HG03060 (cell line): Measurements from ENCODE around the gene NIPBL.
"Not testable (repeated sequence)": the region's sequence is repeated elsewhere in the genome, so short reads cannot be mapped to it uniquely, and the experiment has no call there.

Source experiments
- ATAC-seq: cut with Tn5 transposase; IDR thresholded peaks from one replicate; pipeline ENCODE4 v1.9.1; 2021; ENCODE audit warnings: low read depth, moderate number of reproducible peaks; ENCODE audit not compliant: unreplicated experiment

Gene NIPBL

DNA sequence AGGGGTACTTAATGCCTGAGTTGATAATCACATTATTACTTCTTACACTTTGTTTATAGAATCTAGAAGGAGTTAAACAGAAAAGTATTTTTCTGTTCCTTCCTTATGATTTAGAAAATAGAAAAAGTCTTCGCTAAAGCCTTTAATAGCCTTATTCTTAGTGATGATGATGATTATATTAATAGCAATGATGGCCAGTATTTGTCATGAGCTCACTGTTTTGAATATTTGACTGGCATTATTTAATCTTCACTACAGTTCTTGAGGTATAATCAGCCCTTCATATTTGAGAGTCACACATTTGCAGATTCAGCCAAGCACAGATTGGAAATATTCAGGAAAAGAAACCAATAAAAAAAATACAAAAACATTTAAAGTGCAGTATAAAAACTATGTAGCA, 23.3 kb downstream of the NIPBL start:
- no peak for ATAC-seq

DNA sequence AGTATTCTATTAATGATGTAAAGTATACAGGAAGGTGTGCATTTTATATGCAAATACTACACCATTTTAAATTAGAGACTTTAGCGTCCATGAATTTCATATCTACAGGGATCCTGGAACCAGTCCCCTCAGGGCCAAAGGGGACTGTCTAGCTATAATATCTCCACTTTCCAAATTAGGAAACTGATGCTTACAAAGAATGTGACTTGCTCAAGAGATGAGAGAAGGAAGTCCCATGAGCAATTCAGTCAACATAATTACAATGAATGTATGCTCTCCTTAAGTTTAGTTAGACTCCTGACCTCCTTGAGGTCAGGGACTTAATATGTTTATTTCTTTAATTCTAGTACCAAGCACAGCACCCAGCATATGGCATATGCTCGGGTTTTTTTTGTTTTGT, 23.7 kb downstream of the NIPBL start:
- no peak for ATAC-seq

DNA sequence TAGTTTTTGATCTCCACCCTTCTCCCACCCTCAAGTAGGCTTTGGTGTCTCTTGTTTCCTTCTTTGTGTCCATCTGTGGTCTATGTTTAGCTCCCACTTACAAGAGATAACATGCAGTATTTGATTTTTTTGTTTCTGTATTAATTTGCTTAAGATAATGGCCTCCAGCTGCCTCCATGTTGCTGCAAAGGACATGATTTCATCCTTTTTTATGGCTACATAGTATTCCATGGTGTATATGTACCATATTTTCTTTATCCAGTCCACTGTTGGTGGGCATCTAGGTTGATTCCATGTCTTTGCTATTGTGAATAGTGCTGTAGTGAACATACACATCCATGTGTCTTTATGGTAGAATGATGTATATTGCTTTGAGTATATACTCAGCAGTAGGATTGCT, 24.5 kb downstream of the NIPBL start:
- not testable (repeated sequence) for ATAC-seq

DNA sequence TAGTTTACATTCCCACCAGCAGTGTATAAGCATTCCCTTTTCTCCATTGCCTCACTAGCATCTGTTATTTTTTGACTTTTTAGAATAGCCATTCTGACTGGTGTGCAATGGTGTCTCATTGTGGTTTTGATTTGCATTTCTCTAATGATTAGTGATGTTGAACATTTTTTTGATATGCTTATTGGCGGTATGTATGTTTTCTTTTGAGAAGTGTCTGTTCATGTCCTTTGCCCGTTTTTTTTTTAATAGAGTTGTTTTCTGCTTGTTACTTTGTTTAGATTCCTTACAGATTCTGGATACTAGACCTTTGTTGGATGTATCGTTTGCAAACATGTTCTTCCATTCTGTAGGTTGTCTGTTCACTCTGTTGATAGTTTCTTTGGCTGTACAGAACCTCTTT, 25.3 kb downstream of the NIPBL start:
- no peak for ATAC-seq

DNA sequence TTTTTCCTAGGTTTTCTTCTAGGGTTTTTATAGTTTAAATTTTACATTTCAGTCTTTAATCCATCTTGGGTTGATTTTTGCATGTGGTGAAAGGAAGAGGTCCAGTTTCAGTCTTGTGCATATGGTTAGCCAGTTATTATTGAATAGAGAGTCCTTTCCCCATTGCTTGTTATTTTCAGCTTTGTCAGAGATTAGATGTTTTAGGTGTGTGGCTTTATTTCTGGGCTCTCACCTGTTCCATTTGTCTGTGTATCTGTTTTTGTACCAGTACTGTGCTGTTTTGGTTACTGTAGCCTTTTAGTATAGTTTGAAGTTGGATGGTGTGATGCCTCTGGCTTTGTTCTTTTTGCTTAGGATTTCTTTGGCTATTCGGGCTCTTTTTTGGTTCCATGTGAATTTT, 25.8 kb downstream of the NIPBL start:
- ATAC-seq: no peak

DNA sequence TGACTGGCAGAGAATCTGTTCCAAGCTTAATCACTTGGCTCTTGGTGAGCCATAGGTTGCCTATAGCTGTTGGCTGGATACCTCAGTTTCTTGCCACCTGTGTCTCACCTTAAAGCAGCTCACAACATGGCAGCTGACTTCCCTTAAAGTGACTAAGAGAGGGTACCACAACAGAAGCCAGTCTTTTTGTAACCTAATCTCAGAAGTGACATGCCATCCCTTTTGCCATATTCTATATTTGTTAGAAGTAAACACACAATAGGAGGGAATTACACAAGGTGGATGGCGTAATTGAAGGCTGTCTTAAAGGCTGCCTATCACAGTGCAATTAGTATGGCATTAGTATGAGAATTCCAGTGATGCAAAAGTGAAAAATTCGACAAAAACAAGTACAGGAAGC, 28.1 kb downstream of the NIPBL start:
- no peak for ATAC-seq

DNA sequence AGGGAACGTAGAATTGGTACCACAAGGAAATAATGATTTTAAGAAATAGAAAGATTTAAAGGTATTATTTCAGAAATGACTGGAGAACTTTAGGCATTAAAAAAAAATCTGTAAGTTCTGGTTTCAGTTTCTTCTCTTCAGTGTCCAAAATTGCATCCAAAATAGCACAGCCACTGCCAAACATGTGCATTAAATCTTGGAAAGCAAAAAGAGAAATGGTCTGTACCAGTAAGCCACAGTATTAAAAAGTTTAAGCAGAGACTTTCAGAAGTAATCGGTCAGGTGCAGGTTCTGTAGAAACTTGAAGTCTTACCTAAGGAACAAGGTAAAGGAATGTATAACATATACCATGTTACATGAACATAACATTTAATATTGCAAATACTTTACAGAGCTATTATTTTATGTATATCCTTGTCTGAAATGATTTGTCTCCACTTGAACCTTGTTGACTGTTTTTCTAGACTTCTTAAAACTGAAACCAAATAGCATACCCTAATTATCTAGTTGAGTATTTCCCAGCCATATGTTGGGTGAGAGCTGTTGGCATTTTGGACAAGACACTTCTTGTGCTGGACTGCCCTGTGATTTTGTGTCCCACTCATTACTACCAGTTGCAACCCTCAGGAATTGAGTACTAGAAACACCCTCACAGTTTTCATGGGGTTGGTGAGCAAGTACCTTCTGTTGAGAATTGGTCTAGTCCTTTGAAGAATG, 32.1 kb downstream of the NIPBL start:
- ATAC-seq: no peak

DNA sequence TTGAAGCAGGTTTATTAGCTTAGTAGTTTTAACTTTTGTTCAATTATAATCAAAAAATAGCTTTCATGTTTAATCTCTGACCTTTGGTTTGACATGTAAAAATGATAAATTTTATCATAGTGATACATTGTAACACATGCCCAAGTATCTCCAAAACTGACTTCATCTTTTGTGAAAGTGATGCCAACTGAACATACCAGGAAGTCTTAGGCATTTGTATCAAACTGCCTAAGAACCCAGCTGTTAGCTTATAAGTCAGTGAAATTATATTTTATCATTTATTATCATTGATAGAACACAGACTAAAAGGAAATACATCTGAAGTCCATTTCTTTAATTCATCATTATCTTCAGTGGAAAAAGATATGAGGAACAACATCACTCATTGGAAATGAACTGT, 39.1 kb downstream of the NIPBL start:
- ATAC-seq: no peak

DNA sequence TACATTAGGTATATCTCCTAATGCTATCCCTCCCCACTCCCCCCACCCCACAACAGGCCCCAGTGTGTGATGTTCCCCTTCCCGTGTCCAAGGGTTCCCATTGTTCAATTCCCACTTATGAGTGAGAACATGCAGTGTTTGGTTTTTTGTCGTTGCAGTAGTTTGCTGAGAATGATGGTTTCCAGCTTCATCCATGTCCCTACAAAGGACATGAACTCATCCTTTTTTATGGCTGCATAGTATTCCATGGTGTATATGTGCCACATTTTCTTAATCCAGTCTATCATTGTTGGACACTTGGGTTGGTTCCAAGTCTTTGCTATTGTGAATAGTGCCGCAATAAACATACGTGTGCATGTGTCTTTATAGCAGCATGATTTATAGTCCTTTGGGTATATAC, 40.0 kb downstream of the NIPBL start:
- not testable (repeated sequence) for ATAC-seq

DNA sequence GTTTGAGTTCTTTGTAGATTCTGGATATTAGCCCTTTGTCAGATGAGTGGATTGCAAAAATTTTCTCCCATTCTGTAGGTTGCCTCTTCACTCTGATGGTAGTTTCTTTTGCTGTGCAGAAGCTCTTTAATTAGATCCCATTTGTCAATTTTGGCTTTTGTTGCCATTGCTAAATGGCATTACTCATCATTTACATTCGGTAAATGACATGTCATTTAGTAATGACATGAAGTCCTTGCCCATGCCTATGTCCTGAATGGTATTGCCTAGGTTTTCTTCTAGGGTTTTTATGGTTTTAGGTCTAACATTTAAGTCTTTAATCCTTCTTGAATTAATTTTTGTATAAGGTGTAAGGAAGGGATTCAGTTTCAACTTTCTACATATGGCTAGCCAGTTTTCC, 40.8 kb downstream of the NIPBL start:
- ATAC-seq: not testable (repeated sequence)

DNA sequence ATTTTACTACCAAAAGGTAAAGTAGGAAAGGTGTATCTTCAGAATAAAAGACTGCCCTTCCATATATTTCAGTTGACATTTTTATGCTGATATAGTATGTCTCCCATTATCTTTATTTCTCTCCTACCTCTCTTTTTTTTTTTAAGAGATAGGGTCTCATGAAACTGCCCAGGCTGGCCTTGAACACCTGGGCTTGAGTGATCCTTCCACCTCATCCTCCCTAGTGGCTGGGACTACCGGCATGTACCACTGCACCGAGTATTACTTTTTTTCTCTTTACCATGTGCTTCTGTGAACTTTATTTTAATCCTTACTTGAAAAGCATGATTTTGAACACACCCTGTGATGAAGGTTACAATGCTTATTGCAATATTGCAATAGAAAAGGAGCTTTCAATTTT, 42.7 kb downstream of the NIPBL start:
- no peak for ATAC-seq

DNA sequence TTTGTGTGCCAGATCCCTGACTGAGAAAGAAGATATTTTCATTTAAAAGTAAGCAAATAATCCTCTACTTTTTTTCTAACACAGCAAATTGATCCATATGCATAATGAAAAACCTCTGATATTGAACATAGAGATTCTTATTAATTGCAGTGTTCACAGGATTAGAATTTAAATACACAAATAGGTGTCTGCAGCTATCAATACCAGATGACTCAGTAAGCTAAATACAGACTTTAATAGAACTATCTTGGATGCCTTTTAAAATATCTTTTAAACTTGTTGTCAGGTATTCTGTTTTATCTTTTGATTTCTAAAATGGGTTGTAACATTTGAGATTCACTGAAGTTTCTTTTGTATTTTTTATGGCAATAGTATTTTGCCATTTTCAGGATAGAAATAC, 43.1 kb downstream of the NIPBL start:
- ATAC-seq: no peak

DNA sequence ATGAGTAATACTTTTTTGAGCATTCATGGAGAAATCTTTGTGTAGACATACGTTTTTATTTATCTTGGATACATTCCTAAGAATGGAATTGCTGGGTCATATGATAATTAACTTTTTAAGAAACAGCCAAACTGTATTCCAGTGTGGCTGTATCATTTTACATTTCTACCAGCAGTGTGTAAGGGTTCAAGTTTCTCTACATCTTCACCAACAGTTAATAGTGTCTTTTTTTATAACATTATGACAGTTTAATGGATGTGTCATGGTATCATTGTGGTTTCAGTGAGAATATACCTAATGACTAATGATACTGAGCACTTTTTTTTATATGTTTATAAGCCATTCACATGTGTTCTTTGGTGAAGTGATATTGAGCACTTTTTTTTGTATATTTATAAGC, 52.4 kb downstream of the NIPBL start:
- ATAC-seq: no peak

DNA sequence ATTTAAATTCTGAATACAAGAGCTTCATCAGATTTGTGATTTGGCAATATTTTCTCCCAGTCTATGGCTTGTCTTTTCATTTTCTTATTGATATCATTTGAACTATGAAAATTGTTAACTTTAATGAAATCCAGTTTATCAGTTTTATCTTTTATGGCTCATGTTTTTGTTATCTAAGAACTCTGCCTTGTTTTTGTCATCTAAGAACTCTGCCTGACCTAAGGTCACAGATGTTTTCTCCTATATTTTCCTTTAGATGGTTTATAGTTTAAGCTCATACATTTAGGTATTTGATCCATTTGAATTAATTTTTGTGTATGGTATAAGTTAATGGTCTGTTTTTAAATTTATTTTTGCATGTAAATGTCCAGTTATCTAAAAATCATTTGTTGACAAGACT, 52.9 kb downstream of the NIPBL start:
- ATAC-seq: no peak

DNA sequence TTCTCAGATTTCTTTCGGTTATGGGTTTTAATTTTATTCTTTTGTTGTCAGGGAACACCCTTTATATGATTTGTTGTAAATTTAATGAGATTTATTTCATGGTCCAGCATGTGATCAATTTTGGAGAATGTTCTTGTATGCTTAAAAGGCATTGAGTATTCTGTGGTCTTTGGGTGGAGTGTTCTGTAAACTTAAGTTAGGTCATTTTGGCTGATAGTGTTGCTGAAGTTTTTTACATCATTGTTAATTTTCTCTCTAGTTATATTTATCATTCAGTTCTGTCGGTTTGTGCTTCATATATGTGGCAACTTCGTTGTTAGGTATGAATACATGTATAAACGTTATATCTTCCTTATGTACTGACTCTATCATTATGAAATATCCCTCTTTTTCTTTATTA, 55.5 kb downstream of the NIPBL start:
- no peak for ATAC-seq

DNA sequence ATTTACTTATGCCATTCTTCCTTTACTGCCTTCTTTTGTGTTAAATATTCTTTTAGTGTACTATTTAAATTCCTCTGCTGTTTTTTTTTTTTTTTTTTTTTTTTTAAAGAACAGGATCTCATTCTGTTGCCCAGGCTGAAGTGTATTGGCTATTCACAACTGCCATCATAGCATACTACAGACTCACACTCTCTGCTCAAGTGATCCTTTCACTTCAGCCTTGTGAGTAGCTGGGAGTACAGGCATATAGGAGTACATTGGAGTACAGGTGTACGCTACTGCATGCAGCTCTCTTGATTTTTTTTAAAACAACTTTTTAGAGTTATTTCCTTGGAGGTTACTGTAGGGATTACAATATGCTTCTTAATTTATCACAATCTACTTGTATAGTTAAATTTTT, 56.1 kb downstream of the NIPBL start:
- ATAC-seq: no peak

DNA sequence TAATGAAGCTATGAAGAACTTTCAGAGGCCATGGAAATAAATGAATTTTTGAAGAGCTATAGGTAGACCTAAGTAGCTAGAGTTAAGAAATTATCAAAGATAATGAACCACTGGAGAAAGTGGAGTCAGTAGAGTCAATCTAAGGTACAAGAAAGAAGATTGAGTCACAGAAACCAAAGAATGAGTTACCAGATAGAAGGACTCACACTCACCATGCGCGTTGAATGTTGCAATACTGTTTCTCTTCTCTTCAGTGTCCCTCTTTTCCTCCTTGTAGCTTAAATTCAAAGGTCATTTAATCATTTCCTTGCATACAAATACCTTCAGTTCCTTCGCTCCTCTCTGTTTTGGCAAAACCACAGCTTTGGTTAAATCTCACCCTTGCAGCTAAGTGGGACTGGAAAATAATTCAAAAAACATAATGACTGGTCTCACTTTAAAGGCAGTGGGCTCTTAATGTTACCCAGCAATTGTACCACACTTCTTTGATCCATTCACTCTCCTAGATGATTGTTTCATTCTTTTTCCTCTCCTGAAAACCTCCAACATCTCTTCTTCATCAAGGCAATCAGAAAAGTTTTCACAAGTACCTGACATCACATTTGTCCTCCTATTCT, 58.3 kb downstream of the NIPBL start:
- ATAC-seq: no peak

DNA sequence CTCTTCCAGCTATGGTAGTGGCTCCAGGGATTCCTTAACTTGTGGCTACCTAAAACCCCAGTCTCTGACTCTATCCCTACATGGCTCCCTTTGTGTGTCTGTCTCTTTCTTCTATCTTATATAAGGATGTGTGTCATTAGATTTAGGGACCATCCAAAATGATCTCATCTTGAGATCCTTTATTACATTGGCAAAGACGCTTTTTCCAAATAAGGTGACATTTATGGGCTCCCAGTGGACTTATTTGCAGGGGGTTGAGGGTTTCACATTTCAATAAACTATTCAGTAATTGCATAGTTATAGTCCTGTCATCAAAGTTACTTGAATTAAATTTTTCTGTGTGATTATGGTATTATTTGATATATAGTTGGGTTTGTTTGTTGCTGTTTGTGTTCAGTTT, 59.2 kb downstream of the NIPBL start:
- no peak for ATAC-seq

DNA sequence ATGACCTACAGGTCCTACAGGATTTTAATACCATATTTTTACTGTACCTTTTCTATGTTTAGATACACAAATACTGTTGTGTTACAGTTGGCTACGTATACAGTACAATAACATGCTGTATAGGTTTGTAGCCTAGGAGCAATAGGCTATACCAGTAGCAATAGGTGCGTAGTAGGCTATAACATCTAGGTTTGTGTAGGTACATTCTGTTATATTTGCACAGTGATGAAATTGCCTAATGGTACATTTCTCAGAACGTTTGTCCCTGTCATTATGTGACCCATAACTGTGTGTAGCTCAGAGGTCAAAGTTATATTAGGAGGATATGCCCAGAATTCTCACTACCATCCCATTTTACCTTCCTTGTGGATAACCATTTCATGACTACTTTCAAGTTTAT, 59.7 kb downstream of the NIPBL start:
- no peak for ATAC-seq

DNA sequence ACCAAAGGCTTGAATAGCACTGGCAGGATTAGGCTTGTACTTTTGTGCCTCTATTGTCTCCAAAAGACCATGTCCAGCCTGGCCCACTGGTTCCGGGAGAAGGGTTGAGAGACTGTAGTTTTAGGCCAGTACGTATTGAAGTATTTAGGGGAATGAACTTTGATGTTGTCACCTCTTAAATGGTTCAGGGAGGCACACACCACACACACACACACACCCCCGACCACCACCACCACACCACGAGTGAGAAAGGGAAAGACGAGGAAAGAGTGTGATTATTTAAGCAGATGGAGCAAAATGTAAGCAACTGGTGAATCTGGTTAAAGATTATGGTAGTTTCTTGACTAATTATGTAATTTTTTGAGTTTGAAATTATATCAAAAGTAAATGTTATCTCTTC, 61.6 kb downstream of the NIPBL start:
- ATAC-seq: no peak

DNA sequence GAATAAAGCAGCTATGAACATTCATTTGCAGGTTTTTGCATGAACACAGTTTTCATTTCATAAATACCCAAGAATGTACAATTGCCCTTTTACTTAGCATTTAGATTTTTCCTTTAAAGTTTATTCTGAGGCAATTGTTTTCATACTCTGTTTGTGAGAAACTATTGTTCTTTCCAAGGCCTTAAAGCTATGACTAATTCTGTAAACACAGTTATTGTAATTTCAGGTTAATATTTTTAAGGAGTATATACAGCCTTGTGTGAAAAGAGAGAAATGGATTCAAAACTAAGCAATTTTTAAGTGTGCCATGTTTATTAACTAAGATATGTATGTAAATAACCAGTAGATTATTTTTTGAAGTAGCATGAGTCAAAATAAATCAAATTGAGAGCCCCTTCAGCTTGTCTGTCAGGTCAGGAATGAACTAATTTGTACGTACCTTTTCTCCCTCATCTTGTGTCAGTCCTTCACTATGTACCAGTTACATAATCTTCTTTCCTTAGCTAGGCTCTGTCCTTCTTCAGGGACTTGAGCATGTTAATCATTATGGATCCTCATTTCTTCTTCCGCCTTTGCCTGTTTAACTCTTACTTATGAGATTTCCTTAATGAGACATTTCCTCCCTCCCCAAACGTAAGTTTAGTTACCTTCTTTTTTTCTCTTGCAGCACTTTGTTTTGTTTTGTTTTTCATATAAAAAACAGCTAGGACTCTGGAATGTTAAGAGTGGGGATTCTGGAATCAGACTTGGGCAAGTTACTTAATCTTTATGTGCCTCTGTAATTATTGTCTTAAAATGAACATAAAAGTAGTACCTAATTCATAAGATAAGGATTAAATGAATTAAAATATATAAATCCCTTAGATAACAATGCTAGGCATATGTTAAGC, 63.6 kb downstream of the NIPBL start:
- no peak for ATAC-seq

DNA sequence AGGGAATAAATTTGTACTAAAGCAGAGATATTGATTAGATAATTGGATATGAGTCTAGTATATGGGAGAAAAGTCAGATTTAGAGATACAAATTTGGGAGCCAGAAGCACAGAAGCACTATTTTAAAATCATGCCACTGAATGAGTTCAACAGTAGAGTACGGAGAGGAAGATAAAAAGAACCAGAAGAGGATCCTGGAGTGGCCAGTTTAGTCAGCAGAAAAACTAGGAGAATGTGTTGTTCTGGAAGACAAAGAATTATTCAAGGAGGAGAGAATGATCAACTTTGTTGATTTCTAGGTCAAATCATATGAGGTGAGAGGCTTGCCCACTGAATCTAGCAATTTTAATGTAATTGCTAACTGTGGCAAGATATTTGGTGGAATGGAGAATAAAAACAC, 67.0 kb downstream of the NIPBL start:
- ATAC-seq: no peak
